Measurements from ENCODE around the gene AGAP5. TPM values are rescaled to one million over a fixed set of nuclear protein-coding genes. Genes with fewer than 3 reads are reported as not detected.

The AGAP5 gene
- total and polyA plus RNA-seq, 9 of the 15 experiments (the other 6 are each of a cell fraction or from before 2014, with no cell fraction given) = 0.32 to 7.5 (median 5.3) TPM

DNA sequence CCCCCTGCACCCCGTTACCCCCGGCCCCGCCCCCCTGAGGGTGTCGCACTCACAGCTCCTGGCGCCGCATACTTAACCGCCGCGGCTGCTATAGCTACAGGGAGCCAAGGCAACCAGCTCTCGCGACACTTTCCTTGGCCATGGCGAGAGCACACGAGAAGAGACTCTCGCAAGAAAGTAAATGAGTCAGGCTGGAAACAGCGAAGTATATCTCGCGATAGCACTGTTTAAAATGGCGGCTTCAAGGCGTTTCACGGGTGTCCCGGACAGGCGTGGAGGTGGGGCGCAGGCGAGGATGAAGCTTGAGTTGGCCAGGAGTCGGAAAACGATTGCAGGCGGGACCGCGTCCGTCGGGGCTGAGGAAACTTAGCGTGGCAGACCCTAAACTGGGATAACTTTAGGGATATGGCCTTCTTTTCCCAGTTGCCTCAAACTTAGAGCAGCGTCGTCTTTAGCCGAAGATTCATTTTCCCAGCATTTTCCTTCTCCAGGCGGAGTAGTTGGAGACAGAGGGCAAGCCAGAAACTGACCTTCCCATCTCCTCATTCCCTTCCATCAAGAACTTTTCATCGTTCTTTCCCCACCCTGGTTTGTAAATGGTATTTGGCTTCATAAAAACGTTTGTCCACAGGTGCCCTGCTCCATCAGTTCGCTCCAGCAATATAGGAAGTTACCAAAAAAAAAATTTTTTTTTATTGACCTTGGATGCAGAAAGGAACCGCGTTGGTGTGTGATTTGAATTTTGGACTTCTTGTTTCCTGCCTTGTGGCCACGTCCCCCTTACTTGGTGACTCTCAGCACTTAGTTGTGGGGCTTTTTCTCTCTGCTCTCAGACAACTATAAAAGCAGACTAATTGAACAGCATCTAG is 71.8 kb downstream of the AGAP5 start (continued):
- TF ChIP-seq, protein P1, sequence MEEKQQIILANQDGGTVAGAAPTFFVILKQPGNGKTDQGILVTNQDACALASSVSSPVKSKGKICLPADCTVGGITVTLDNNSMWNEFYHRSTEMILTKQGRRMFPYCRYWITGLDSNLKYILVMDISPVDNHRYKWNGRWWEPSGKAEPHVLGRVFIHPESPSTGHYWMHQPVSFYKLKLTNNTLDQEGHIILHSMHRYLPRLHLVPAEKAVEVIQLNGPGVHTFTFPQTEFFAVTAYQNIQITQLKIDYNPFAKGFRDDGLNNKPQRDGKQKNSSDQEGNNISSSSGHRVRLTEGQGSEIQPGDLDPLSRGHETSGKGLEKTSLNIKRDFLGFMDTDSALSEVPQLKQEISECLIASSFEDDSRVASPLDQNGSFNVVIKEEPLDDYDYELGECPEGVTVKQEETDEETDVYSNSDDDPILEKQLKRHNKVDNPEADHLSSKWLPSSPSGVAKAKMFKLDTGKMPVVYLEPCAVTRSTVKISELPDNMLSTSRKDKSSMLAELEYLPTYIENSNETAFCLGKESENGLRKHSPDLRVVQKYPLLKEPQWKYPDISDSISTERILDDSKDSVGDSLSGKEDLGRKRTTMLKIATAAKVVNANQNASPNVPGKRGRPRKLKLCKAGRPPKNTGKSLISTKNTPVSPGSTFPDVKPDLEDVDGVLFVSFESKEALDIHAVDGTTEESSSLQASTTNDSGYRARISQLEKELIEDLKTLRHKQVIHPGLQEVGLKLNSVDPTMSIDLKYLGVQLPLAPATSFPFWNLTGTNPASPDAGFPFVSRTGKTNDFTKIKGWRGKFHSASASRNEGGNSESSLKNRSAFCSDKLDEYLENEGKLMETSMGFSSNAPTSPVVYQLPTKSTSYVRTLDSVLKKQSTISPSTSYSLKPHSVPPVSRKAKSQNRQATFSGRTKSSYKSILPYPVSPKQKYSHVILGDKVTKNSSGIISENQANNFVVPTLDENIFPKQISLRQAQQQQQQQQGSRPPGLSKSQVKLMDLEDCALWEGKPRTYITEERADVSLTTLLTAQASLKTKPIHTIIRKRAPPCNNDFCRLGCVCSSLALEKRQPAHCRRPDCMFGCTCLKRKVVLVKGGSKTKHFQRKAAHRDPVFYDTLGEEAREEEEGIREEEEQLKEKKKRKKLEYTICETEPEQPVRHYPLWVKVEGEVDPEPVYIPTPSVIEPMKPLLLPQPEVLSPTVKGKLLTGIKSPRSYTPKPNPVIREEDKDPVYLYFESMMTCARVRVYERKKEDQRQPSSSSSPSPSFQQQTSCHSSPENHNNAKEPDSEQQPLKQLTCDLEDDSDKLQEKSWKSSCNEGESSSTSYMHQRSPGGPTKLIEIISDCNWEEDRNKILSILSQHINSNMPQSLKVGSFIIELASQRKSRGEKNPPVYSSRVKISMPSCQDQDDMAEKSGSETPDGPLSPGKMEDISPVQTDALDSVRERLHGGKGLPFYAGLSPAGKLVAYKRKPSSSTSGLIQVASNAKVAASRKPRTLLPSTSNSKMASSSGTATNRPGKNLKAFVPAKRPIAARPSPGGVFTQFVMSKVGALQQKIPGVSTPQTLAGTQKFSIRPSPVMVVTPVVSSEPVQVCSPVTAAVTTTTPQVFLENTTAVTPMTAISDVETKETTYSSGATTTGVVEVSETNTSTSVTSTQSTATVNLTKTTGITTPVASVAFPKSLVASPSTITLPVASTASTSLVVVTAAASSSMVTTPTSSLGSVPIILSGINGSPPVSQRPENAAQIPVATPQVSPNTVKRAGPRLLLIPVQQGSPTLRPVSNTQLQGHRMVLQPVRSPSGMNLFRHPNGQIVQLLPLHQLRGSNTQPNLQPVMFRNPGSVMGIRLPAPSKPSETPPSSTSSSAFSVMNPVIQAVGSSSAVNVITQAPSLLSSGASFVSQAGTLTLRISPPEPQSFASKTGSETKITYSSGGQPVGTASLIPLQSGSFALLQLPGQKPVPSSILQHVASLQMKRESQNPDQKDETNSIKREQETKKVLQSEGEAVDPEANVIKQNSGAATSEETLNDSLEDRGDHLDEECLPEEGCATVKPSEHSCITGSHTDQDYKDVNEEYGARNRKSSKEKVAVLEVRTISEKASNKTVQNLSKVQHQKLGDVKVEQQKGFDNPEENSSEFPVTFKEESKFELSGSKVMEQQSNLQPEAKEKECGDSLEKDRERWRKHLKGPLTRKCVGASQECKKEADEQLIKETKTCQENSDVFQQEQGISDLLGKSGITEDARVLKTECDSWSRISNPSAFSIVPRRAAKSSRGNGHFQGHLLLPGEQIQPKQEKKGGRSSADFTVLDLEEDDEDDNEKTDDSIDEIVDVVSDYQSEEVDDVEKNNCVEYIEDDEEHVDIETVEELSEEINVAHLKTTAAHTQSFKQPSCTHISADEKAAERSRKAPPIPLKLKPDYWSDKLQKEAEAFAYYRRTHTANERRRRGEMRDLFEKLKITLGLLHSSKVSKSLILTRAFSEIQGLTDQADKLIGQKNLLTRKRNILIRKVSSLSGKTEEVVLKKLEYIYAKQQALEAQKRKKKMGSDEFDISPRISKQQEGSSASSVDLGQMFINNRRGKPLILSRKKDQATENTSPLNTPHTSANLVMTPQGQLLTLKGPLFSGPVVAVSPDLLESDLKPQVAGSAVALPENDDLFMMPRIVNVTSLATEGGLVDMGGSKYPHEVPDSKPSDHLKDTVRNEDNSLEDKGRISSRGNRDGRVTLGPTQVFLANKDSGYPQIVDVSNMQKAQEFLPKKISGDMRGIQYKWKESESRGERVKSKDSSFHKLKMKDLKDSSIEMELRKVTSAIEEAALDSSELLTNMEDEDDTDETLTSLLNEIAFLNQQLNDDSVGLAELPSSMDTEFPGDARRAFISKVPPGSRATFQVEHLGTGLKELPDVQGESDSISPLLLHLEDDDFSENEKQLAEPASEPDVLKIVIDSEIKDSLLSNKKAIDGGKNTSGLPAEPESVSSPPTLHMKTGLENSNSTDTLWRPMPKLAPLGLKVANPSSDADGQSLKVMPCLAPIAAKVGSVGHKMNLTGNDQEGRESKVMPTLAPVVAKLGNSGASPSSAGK (IDR thresholded peaks at IDR 0.05) = peak; percentile 76
- TF ChIP-seq, protein P2, sequence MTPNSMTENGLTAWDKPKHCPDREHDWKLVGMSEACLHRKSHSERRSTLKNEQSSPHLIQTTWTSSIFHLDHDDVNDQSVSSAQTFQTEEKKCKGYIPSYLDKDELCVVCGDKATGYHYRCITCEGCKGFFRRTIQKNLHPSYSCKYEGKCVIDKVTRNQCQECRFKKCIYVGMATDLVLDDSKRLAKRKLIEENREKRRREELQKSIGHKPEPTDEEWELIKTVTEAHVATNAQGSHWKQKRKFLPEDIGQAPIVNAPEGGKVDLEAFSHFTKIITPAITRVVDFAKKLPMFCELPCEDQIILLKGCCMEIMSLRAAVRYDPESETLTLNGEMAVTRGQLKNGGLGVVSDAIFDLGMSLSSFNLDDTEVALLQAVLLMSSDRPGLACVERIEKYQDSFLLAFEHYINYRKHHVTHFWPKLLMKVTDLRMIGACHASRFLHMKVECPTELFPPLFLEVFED (CRISPR knock-in tag; conservative IDR thresholded peaks at IDR 0.05) = peak; percentile 59; the same call in 1 of the 2 replicates
- TF ChIP-seq IFI16 (CRISPR knock-in tag; IDR thresholded peaks at IDR 0.05) = no peak
- peak; percentile 68; the same call in 1 of the 2 replicates for TF ChIP-seq ZBED1 (IDR thresholded peaks at IDR 0.05)
- TF ChIP-seq TAF9B (IDR thresholded peaks at IDR 0.05; ENCODE audit: partially characterized antibody) = peak; percentile 94
- peak; percentile 59; the same call in 1 of the 2 replicates for TF ChIP-seq RNF2 (IDR thresholded peaks at IDR 0.05)
- peak; percentile 49; the same call in 1 of the 2 replicates for TF ChIP-seq MTA2 (IDR thresholded peaks at IDR 0.05; ENCODE audit: low read depth)
- TF ChIP-seq ZEB2 (IDR thresholded peaks at IDR 0.05) = 0 out of 2 replicates have a peak, but pooled peaks have one; percentile 39
- no peak for TF ChIP-seq XRCC3 (IDR thresholded peaks at IDR 0.05)
- 0 out of 2 replicates have a peak, but pooled peaks have one; percentile 29 for TF ChIP-seq ZNF57 (CRISPR knock-in tag; IDR thresholded peaks at IDR 0.05)
- no peak for TF ChIP-seq ZNF140 (CRISPR knock-in tag; IDR thresholded peaks at IDR 0.05)
- TF ChIP-seq ETS2 (tag; IDR thresholded peaks at IDR 0.05; ENCODE audit: borderline replicate concordance, poor library complexity, severe bottlenecking) = no peak
- 0 out of 2 replicates have a peak, but pooled peaks have one; percentile 13 for TF ChIP-seq KAT7 (CRISPR knock-in tag; IDR thresholded peaks at IDR 0.05; ENCODE audit: borderline replicate concordance)
- peak; percentile 78 for TF ChIP-seq NFIC (IDR thresholded peaks at IDR 0.05)
- TF ChIP-seq RFX7 (CRISPR knock-in tag; IDR thresholded peaks at IDR 0.05) = no peak
- TF ChIP-seq PCBP2 (IDR thresholded peaks at IDR 0.05; ENCODE audit: low read depth, low read length, poor library complexity, severe bottlenecking) = no peak
